AG04450 (cell line): ENCODE results near the gene KCNIP1. TPM values are rescaled to one million over a fixed set of nuclear protein-coding genes. Genes with fewer than 3 reads are reported as not detected.

ENCODE experiments used
- CTCF ChIA-PET: fragments of 300-600, 350-600 bp; formaldehyde crosslinking; extraction: SDS; loops from one replicate; lab custom pipeline; 2022; ENCODE audit warnings: antibody characterized with exemption, inconsistent platforms; lab: Charles Lee
- POLR2A ChIA-PET: fragments of 350-600 bp; formaldehyde crosslinking; extraction: SDS; loops from one replicate; lab custom pipeline; 2021; ENCODE audit warnings: antibody characterized with exemption, inconsistent platforms; lab: Yijun Ruan, JAX
- DNase-seq: peaks from one replicate; pipeline ENCODE4 v3.0.0-alpha.2; 2011; ENCODE audit warnings: low read depth, low spot score
- H3K27ac ChIP-seq: one replicate; pipeline ENCODE4 v1.5.1; 2012; ENCODE audit warnings: low read depth, low read length, control low read depth
- H3K27me3 ChIP-seq: one replicate; pipeline ENCODE4 v1.6.0; 2012; ENCODE audit warnings: low read length; ENCODE audit not compliant: control insufficient read depth, insufficient read depth
- H3K4me3 ChIP-seq: 2 replicates; pipeline ENCODE4 v1.5.1; 2011; ENCODE audit warnings: mild to moderate bottlenecking, low read depth, low read length, control low read depth
- H3K9me3 ChIP-seq: 2 replicates; pipeline ENCODE4 v1.5.1; 2012; ENCODE audit warnings: low read length; ENCODE audit not compliant: control insufficient read depth, insufficient read depth
- CTCF ChIP-seq: IDR thresholded peaks from 2 replicates; pipeline ENCODE4 v1.5.1; 2011; ENCODE audit warnings: low read depth, low read length, control low read depth, inconsistent platforms
- polyA plus RNA-seq: library from polyadenylated mRNA; depleted of rRNA; stranded (reverse); fragments of >200 nt; gene quantifications from 2 replicates; pipeline ENCODE4 v1.2.3, GENCODE V29; 2011

KCNIP1 gene
- polyA plus RNA-seq, 1 experiment = not detected

DNA sequence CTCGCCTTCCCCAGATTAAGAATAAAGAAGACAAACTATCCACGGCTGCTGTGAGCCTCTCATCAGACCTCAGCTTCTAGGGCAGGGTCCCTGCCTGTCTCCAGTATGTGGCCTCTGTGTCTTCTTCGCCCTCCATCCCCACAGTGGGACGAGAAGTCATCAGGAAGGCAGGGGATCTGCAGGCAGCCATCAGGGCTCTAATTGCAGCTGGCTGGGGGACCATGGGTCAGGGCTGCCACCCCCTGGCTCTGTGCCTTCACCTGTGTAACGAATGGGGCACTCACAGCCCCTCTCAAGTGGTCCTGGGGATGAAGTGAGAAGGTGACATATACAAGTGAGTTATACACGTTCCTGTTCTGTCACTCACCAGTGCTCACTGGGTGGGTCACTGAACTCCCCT, 139.8 kb downstream of the KCNIP1 start:
- no peak overlapping the region for H3K27ac ChIP-seq
- no peak for TF ChIP-seq CTCF
- ChIA-PET CTCF (interaction anchor here (1.3 to 1.5 kb wide), 2 partner anchors 9 to 10 kb away, joined by 3 to 6 read pairs; no protein-coding TSS in a partner anchor), POLR2A (no interaction called here)
- DNase-seq = no peak
- no peaks in the 10 kb centered on the region for H3K9me3 ChIP-seq
- H3K27me3 ChIP-seq = peaks cover 7% of the 10 kb centered on the region
- no peak overlapping the region for H3K4me3 ChIP-seq

- H3K27me3 ChIP-seq = peaks cover 9% of the 10 kb centered on the region
- DNase-seq = no peak
- POLR2A ChIA-PET = no interaction called here
- TF ChIP-seq CTCF = no peak
- no peak overlapping the region for H3K27ac ChIP-seq
- no peaks in the 10 kb centered on the region for H3K9me3 ChIP-seq
- CTCF ChIA-PET = interaction anchor here (1.5 kb wide), 2 partner anchors 11 to 147 kb away, joined by 6 to 7 read pairs; no protein-coding TSS in a partner anchor
- no peak overlapping the region for H3K4me3 ChIP-seq
Observed at GRCh38 chr5:170644501-170644900, 140.7 kb downstream of the KCNIP1 start.

GRCh38 chr5:170648541-170648940, 144.7 kb downstream of the KCNIP1 start:
- POLR2A ChIA-PET = no interaction called here
- peaks cover 3% of the 10 kb centered on the region for H3K27me3 ChIP-seq
- CTCF ChIA-PET = interaction anchor here (1.3 kb wide), 1 partner anchor 15 kb away, joined by 3 read pairs; no protein-coding TSS in a partner anchor
- no peak for DNase-seq
- no peaks in the 10 kb centered on the region for H3K9me3 ChIP-seq
- no peak overlapping the region for H3K27ac ChIP-seq
- H3K4me3 ChIP-seq = no peak overlapping the region
- no peak for TF ChIP-seq CTCF

- ChIA-PET CTCF (no interaction called here), POLR2A (no interaction called here)
Observed at GRCh38 chr5:170650850-170651249, 147.0 kb downstream of the KCNIP1 start.

More at GRCh38 chr5:170650850-170651249, 147.0 kb downstream of the KCNIP1 start:
- DNase-seq = no peak
- no peak overlapping the region for H3K4me3 ChIP-seq
- no peaks in the 10 kb centered on the region for H3K9me3 ChIP-seq
- peaks cover 4% of the 10 kb centered on the region for H3K27me3 ChIP-seq
- no peak for TF ChIP-seq CTCF
- no peak overlapping the region for H3K27ac ChIP-seq
